Naive B cell (primary cell): ENCODE data around the gene KIF5C. TPM values are rescaled to one million over a fixed set of nuclear protein-coding genes. Genes with fewer than 3 reads are reported as not detected.

Source experiments
- ATAC-seq, 2 donors: fragments of 150-1000 bp; cut with Tn5 transposase; 2 replicates each; pipeline ENCODE4 v1.10.0; 2021; ENCODE audit warnings: low read depth in 2 of 2, mild to moderate bottlenecking in 2 of 2, moderate library complexity in 2 of 2
- DNase-seq: peaks from one replicate; pipeline ENCODE4 v3.0.0; 2022
- H3K27ac Mint-ChIP-seq, 6 donors: one replicate each; pipeline ENCODE4 v1.8.0; 2020 to 2022; ENCODE audit warnings: mild to moderate bottlenecking in 6 of 6, mixed read lengths in 6 of 6, moderate library complexity in 5 of 6, inconsistent platforms in 2 of 6
- H3K27me3 Mint-ChIP-seq, 3 donors: one replicate each; pipeline ENCODE4 v1.8.0; 2021 to 2022; ENCODE audit warnings: mixed read lengths in 3 of 3, mild to moderate bottlenecking in 1 of 3
- H3K36me3 Mint-ChIP-seq, 2 donors: one replicate each; pipeline ENCODE4 v1.8.0; 2020 to 2022; ENCODE audit warnings: mixed read lengths in 2 of 2, inconsistent platforms in 1 of 2, mild to moderate bottlenecking in 1 of 2
- H3K4me1 Mint-ChIP-seq, 3 donors: one replicate each; pipeline ENCODE4 v1.8.0; 2020 to 2022; ENCODE audit warnings: mixed read lengths in 3 of 3, inconsistent platforms in 1 of 3, mild to moderate bottlenecking in 1 of 3, moderate library complexity in 1 of 3
- H3K4me3 Mint-ChIP-seq, 8 donors: one replicate each; pipeline ENCODE4 v1.8.0; 2020 to 2022; ENCODE audit warnings: mild to moderate bottlenecking in 8 of 8, mixed read lengths in 8 of 8, moderate library complexity in 8 of 8, inconsistent platforms in 2 of 8
- H3K9me3 Mint-ChIP-seq, 7 donors: one replicate each; pipeline ENCODE4 v1.8.0; 2020 to 2022; ENCODE audit warnings: mixed read lengths in 7 of 7, mild to moderate bottlenecking in 5 of 7, inconsistent platforms in 2 of 7, moderate library complexity in 1 of 7
- polyA plus RNA-seq, 6 donors: library from polyadenylated mRNA; unstranded; fragments of 300-500 nt; fragmentation: Illumina TruSeq; gene quantifications; one replicate each; pipeline ENCODE4 v1.2.3, GENCODE V29; 2021; ENCODE audit warnings: low read depth in 6 of 6

Gene KIF5C
- polyA plus RNA-seq, 6 donors from 2014 or later = 0.31 to 0.83 (median 0.50) TPM; not detected in 1

DNA sequence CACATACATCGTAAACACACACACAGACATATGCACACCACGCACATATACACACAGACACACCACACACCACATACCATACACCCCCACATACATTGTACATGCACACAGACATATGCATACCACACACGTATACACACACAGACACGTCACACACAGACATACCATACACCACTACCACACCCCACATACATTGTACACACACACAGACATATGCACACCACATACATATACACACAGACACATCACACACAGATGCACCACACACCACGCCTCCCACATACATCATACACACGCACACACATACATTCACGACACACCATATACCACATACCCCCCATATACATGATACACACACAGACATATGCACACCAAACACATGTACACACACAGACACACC, 58.4 kb downstream of the KIF5C start:
- peaks cover 0 to 2% (median 0%) of the 10 kb centered on the region in 7 donors for H3K9me3 Mint-ChIP-seq
- H3K4me1 Mint-ChIP-seq = no peaks in the 10 kb centered on the region

DNA sequence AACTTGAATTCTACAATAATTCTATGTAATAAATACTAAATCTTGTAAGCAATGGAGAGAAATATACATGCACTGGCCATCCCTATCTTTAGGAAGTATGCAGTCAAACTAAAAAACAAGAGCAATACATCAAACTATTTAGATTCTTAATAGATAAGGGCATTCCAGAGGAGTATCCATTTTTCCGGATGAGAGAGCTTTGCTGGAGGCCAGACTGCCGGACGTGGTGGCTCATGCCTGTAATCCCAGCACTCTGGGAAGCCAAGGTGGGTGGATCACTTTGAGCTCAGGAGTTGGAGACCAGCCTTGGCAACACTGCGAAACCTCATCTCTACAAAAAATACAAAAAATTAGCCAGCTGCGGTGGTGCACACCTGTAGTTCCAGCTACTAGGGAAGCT, 60.8 kb downstream of the KIF5C start:
- ATAC-seq (no peak), DNase-seq (no peak)
- no peaks in the 10 kb centered on the region for H3K27me3 Mint-ChIP-seq
- H3K9me3 Mint-ChIP-seq = peaks cover 0 to under 1% (median 0%) of the 10 kb centered on the region in 7 donors
- no peak overlapping the region for H3K4me3 Mint-ChIP-seq
- no peak overlapping the region for H3K27ac Mint-ChIP-seq
- H3K4me1 Mint-ChIP-seq = no peaks in the 10 kb centered on the region
- no peaks in the 10 kb centered on the region for H3K36me3 Mint-ChIP-seq

More for the DNA sequence above, 58.4 kb downstream of the KIF5C start:
- Mint-ChIP-seq H3K4me3 (no peak overlapping the region), H3K36me3 (no peaks in the 10 kb centered on the region), H3K27me3 (no peaks in the 10 kb centered on the region), H3K27ac (no peak overlapping the region)
- no peak for DNase-seq
- ATAC-seq = no peak

DNA sequence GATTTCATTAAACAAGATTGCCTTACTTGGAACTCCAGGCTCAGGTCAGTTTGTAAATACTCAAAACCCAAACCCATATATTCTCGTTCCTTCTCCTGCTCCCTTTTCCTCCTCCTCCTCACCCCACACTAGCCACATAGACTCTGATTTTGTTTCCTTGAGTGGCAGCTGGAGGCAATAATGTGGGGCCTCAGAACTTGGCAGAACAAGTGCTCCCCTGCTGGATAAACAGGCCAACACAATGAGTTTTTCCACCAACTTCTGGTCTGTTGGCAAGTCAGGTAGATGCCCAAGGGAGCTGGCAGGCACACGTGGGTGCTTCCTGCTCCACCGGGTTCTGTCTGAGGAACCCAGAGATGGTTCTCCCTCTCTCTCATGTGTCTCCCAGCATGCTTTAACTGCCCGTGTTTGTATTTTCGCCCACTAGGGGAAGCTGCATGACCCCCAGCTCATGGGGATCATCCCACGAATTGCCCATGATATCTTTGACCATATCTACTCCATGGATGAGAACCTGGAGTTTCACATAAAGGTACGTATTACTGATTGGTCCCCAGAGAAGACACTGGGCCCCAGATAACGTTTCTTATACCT, 61.9 kb downstream of the KIF5C start:
- ATAC-seq (no peak), DNase-seq (no peak)
- Mint-ChIP-seq H3K36me3 (no peaks in the 10 kb centered on the region), H3K4me1 (no peaks in the 10 kb centered on the region), H3K9me3 (no peaks in the 10 kb centered on the region), H3K27me3 (no peaks in the 10 kb centered on the region), H3K4me3 (no peak overlapping the region), H3K27ac (no peak overlapping the region)

DNA sequence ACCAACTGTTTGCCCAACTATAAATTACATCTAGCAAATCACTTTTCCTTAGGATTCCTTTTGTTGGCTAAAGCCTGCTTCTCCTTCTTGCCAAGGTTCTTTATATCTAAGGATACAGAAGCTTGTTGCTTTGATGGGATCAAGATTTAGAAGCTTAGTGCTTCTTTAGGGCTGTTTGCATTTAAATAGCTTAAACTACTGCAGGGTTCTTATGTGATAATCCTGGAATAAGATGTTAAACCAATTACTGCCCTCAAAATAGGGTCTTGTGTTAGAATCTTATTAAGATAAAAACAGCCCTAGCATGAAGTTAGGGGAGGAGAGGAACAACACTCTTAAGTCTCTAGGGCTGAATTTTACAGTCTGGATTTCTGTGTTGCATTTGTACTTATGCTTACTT, 64.2 kb downstream of the KIF5C start:
- Mint-ChIP-seq H3K36me3 (no peaks in the 10 kb centered on the region), H3K4me3 (no peak overlapping the region), H3K9me3 (no peaks in the 10 kb centered on the region), H3K27me3 (no peaks in the 10 kb centered on the region), H3K27ac (no peak overlapping the region), H3K4me1 (no peaks in the 10 kb centered on the region)
- no peak for DNase-seq
- ATAC-seq = no peak

DNA sequence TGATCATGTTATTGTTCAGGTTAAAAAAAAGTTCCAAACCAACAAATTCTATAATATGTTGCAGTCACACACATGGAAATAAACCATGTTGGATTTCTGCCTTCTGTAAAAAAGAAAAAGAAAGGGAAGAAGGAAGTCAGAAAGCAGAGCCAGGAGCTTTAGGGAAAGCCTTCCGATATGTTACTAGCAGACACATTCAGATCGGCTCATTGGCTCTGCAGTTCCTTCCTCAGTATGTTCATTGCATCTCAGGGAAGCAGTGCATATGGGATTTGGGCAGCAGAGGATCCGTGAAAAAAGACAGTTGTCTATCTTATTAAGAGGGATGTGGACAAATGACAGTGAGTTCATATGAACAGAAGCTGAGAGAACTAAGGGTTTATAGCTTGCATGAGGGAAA, 68.1 kb downstream of the KIF5C start:
- H3K9me3 Mint-ChIP-seq = no peaks in the 10 kb centered on the region
- ATAC-seq (no peak), DNase-seq (no peak)
- no peaks in the 10 kb centered on the region for H3K27me3 Mint-ChIP-seq
- no peak overlapping the region for H3K4me3 Mint-ChIP-seq
- no peak overlapping the region for H3K27ac Mint-ChIP-seq
- H3K4me1 Mint-ChIP-seq = no peaks in the 10 kb centered on the region
- no peaks in the 10 kb centered on the region for H3K36me3 Mint-ChIP-seq

DNA sequence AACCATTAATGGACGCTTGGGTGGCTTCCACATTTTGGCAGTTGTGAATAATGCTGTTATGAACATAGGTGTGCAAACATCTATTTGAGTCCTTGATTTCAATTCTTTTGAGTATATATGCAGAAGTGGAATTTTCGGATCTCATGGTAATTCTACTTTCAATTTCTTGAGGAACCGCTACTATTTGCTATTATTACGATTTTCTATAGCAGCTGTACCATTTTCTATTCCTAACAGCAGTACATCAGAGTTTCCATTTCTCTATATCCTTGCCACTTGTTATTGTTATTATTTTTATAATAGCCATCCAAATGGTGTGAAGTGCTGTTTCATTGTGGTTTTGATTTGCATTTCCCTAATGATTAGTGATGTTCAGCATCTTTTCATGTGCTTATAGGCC, 69.5 kb downstream of the KIF5C start:
- no peaks in the 10 kb centered on the region for H3K27me3 Mint-ChIP-seq
- peaks cover 2 to 7% (median 4%) of the 10 kb centered on the region in 3 donors for H3K4me1 Mint-ChIP-seq
- H3K27ac Mint-ChIP-seq = no peak overlapping the region
- H3K4me3 Mint-ChIP-seq = no peak overlapping the region
- DNase-seq = no peak
- H3K9me3 Mint-ChIP-seq = no peaks in the 10 kb centered on the region
- no peak for ATAC-seq
- no peaks in the 10 kb centered on the region for H3K36me3 Mint-ChIP-seq

DNA sequence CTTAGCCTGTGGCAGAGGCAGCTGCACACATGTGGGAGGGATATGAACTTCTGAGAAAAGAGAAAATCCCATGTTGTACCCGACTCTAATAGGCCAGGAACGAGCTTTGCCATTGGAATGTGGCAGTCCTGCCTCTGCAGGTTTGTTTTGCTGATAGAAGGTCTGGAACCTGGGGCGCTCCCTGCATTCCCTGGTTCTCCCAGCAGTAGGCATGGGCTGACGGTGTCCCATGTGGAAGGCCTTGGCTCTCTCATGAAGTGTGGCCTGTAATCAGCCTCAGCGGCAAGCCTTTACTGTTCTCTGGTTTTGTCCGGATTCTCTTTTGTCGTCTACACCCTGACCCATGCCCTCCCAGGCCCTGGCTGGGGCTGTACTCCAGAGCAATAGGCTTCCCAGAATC, 72.3 kb downstream of the KIF5C start:
- Mint-ChIP-seq H3K4me1 (peaks cover 2 to 7% (median 4%) of the 10 kb centered on the region in 3 donors), H3K27me3 (peaks cover 0 to under 1% (median 0%) of the 10 kb centered on the region in 3 donors), H3K9me3 (no peaks in the 10 kb centered on the region), H3K4me3 (peak overlapping the region in 1 of 8 donors; percentile 41), H3K27ac (no peak overlapping the region), H3K36me3 (no peaks in the 10 kb centered on the region)
- DNase-seq (no peak), ATAC-seq (no peak)

DNA sequence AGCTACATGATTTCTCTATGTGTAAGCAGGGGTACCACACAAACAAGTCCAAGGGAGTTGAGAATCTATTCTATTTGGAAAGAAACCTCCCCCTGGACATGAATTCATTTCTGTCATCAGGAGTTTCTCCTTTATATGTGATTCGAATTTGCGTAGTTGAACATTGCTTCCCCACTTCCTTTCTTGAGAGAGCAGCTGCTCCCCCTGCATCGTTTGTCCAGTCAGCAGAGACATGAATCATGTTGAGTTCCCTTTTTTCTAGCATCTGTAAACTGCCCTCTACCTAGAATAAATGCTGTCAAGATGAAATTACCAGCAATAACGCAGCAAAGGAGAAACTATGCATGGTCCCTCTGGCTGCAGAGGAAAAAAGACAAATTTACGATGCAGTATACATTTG, 73.8 kb downstream of the KIF5C start:
- no peaks in the 10 kb centered on the region for H3K9me3 Mint-ChIP-seq
- peaks cover 2 to 7% (median 4%) of the 10 kb centered on the region in 3 donors for H3K4me1 Mint-ChIP-seq
- ATAC-seq = no peak
- H3K36me3 Mint-ChIP-seq = no peaks in the 10 kb centered on the region
- H3K27me3 Mint-ChIP-seq = peaks cover 0 to 5% (median 0%) of the 10 kb centered on the region in 3 donors
- no peak for DNase-seq
- H3K27ac Mint-ChIP-seq = no peak overlapping the region
- H3K4me3 Mint-ChIP-seq = no peak overlapping the region

DNA sequence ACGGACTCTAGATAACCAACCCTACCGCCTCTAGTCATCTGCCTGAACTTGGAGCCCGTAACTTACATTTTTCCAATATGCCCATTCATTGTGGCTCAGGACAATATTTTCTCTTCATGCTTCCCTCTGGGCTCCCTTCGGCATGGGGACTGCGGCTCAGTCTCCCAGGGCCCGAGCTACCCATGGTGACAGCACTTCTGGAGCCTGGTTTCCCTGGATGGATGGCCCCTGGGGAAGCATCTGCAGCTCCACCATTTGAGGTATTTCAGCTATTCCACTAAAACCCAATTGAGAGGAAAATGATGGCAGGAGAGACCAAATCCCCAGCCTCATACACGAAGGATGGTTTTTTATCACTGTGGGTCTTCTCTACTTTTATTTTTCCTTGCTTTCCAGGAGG, 74.3 kb downstream of the KIF5C start:
- DNase-seq (no peak), ATAC-seq (no peak)
- Mint-ChIP-seq H3K9me3 (no peaks in the 10 kb centered on the region), H3K27ac (no peak overlapping the region), H3K27me3 (peaks cover 0 to 5% (median 3%) of the 10 kb centered on the region in 3 donors), H3K36me3 (no peaks in the 10 kb centered on the region), H3K4me1 (peaks cover 2 to 7% (median 4%) of the 10 kb centered on the region in 3 donors), H3K4me3 (no peak overlapping the region)

DNA sequence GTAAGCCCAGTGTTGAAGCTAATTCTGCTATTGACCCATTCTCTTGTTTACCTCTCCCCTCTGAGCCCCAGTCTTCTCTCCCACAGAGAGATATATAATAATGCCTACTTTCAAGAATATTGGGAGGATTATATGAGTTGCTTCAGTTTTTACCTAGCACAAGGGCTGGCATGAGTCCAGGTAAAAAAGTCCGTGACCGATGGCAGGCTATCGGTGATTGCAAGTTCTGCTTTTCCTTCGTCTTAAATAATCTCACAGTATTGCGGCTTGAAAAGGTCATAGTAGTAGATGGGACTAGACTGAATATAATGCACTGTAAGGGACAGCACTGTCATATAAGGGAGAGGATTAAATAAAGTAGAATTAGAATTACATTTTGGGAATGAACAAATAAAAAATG, 77.6 kb downstream of the KIF5C start:
- H3K9me3 Mint-ChIP-seq = no peaks in the 10 kb centered on the region
- H3K27ac Mint-ChIP-seq = no peak overlapping the region
- no peak overlapping the region for H3K4me3 Mint-ChIP-seq
- no peak for ATAC-seq
- H3K36me3 Mint-ChIP-seq = no peaks in the 10 kb centered on the region
- DNase-seq = no peak
- peaks cover 0 to 7% (median 5%) of the 10 kb centered on the region in 3 donors for H3K27me3 Mint-ChIP-seq
- peaks cover 2 to 7% (median 4%) of the 10 kb centered on the region in 3 donors for H3K4me1 Mint-ChIP-seq

DNA sequence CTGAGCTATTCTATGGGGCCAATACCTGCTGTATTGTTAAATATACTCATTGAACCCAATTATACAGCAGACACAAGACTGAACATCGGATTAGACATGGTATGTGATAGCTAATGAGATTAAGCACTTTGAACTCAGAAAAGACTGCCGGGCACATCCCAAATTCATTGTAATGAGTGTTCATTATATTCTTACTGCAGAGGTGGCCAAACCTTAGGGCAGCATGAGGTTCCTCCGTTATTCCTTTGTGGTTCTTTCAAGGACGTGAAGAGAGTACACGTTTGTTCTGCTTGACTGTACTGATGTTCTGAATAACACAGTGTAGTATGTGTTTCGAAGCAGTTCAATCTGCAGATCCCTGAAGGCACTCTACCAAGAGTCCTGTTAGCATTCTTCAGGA, 78.4 kb downstream of the KIF5C start:
- no peak for DNase-seq
- no peak overlapping the region for H3K4me3 Mint-ChIP-seq
- H3K27ac Mint-ChIP-seq = no peak overlapping the region
- H3K27me3 Mint-ChIP-seq = peaks cover 0 to 7% (median 5%) of the 10 kb centered on the region in 3 donors
- no peaks in the 10 kb centered on the region for H3K36me3 Mint-ChIP-seq
- ATAC-seq = no peak
- H3K9me3 Mint-ChIP-seq = no peaks in the 10 kb centered on the region
- H3K4me1 Mint-ChIP-seq = peaks cover 2 to 6% (median 3%) of the 10 kb centered on the region in 3 donors

DNA sequence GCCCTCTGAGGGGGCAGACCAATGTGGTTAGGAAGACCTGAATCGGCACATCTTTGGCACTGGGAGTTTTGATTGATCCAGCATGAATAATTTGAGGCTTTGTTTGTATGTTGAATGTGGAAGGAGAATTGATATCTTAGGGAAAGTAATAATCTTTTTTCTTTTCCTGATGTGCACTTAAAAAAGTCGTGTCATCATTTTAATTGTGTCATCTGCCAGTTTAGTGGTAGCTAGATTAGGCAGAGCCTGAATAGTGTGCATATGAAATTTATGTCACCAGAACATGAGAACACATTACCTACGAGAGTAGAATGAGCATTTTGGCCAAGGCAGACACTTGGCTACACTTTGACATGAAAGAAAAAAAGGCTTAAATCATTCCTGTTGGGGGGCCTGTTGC, 79.5 kb downstream of the KIF5C start:
- ATAC-seq (no peak), DNase-seq (no peak)
- Mint-ChIP-seq H3K4me1 (no peaks in the 10 kb centered on the region), H3K4me3 (no peak overlapping the region), H3K36me3 (no peaks in the 10 kb centered on the region), H3K9me3 (no peaks in the 10 kb centered on the region), H3K27ac (no peak overlapping the region), H3K27me3 (peaks cover 0 to 7% (median 5%) of the 10 kb centered on the region in 3 donors)

DNA sequence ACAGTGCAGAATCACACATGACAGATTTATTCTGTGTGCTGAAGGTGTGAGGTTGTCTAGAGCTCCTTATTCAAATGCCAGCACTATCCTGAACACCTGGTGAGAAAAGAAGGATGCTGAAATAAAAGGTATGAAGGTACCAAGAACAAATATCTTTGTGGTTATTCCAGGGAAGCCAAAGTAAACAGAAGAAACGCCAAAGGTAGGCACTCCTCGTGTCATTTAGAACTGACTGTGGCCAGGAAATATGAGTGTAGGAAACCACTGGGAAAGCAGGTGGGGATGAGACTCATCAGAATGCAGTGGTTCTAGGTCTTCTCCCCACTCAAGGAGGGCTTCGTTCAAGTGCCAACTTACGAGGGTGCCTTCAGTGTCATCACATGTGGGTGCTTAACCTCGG, 80.8 kb downstream of the KIF5C start:
- Mint-ChIP-seq H3K4me1 (no peaks in the 10 kb centered on the region), H3K36me3 (no peaks in the 10 kb centered on the region), H3K27me3 (peaks cover 0 to 7% (median 5%) of the 10 kb centered on the region in 3 donors), H3K4me3 (no peak overlapping the region), H3K9me3 (no peaks in the 10 kb centered on the region), H3K27ac (no peak overlapping the region)
- no peak for DNase-seq
- ATAC-seq = no peak

DNA sequence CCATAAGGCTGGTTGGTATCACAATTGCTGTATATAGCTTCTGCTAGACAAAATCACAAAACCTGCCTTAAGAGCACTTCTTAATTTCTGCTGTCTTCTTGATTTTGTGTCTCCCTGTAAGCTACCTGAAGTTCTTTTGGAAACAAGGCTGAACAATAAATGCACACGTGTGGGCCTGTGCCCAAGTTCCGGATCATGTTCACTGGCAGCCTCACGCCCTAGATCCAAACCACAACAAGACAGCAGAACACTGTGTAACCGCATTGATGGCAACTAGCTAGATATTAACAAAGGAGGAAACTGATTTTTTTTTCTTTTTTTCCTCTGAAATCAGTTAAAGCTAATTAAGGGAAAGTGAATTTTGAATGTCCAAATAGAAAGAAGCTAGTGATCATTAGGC, 82.0 kb downstream of the KIF5C start:
- no peaks in the 10 kb centered on the region for H3K4me1 Mint-ChIP-seq
- peaks cover 5 to 6% of the 10 kb centered on the region in 2 donors for H3K36me3 Mint-ChIP-seq
- DNase-seq = no peak
- no peak overlapping the region for H3K4me3 Mint-ChIP-seq
- H3K9me3 Mint-ChIP-seq = no peaks in the 10 kb centered on the region
- H3K27me3 Mint-ChIP-seq = peaks cover 0 to 7% (median 5%) of the 10 kb centered on the region in 3 donors
- no peak for ATAC-seq
- no peak overlapping the region for H3K27ac Mint-ChIP-seq

DNA sequence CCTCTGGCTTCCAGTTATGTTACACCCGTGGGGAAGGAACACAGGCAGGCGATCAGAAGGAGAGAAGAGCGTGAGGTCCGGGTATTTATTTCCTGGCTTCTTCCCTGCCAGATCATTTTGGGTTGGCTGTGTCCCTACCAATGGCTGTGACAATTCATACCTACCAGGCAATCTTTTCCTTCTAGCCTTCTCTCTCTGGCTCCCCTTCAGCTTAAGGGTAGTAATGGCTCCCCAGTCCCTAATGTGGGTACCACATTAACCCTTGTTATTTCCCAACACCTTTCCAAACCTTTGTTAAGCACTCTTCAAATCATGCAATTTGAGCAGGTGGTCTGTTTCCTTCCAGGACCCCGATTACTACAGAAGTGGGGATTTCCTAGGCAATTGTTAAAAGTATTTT, 84.7 kb downstream of the KIF5C start:
- DNase-seq (no peak), ATAC-seq (no peak)
- H3K4me1 Mint-ChIP-seq = no peaks in the 10 kb centered on the region
- peak overlapping the region in 1 of 6 donors; percentile 20 for H3K27ac Mint-ChIP-seq
- H3K27me3 Mint-ChIP-seq = no peaks in the 10 kb centered on the region
- H3K4me3 Mint-ChIP-seq = no peak overlapping the region
- peaks cover 5 to 8% of the 10 kb centered on the region in 2 donors for H3K36me3 Mint-ChIP-seq
- no peaks in the 10 kb centered on the region for H3K9me3 Mint-ChIP-seq
